ENCODE measurements around the gene TMUB1. TPM values are rescaled to one million over a fixed set of nuclear protein-coding genes. Genes with fewer than 3 reads are reported as not detected.

The TMUB1 gene
- total and polyA plus RNA-seq, 9 of the 15 experiments (the other 6 are each of a cell fraction or from before 2014, with no cell fraction given) = 0.14 to 241 (median 74.1) TPM

DNA sequence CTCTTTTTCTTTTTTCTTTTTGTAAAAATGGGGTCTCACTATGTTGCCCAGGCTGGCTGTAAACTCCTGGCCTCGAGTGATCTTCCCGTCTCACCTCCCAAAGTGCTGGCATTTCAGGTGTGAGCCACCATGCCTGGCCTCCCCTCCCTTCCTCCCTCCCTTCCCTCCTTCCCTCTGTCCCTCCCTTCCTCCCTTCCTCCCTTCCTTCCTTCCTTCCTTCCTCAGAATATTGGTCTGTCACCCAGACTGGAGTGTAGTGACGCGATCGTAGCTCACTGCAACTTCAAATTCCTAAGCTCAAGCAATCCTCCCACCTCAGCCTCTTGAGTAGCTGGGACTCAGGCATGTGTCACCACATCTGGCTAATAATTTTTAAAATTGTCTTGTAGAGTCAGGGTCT lies 11.4 kb upstream of the TMUB1 start (continued):
- 0 out of 2 replicates have a peak, but pooled peaks have one; percentile 18 for TF ChIP-seq MTA1 (IDR thresholded peaks at IDR 0.05; ENCODE audit: borderline replicate concordance)
- TF ChIP-seq, protein P1, sequence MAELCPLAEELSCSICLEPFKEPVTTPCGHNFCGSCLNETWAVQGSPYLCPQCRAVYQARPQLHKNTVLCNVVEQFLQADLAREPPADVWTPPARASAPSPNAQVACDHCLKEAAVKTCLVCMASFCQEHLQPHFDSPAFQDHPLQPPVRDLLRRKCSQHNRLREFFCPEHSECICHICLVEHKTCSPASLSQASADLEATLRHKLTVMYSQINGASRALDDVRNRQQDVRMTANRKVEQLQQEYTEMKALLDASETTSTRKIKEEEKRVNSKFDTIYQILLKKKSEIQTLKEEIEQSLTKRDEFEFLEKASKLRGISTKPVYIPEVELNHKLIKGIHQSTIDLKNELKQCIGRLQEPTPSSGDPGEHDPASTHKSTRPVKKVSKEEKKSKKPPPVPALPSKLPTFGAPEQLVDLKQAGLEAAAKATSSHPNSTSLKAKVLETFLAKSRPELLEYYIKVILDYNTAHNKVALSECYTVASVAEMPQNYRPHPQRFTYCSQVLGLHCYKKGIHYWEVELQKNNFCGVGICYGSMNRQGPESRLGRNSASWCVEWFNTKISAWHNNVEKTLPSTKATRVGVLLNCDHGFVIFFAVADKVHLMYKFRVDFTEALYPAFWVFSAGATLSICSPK (IDR thresholded peaks at IDR 0.05; ENCODE audit: borderline replicate concordance) = 0 out of 2 replicates have a peak, but pooled peaks have one; percentile 17
- TF ChIP-seq, protein P2, sequence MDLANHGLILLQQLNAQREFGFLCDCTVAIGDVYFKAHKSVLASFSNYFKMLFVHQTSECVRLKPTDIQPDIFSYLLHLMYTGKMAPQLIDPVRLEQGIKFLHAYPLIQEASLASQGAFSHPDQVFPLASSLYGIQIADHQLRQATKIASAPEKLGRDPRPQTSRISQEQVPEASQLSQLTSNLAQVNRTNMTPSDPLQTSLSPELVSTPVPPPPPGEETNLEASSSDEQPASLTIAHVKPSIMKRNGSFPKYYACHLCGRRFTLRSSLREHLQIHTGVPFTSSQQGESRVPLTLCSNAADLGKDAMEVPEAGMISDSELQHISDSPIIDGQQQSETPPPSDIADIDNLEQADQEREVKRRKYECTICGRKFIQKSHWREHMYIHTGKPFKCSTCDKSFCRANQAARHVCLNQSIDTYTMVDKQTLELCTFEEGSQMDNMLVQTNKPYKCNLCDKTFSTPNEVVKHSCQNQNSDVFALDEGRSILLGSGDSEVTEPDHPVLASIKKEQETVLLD (IDR thresholded peaks at IDR 0.05) = peak; percentile 50; the same call in 1 of the 2 replicates

DNA sequence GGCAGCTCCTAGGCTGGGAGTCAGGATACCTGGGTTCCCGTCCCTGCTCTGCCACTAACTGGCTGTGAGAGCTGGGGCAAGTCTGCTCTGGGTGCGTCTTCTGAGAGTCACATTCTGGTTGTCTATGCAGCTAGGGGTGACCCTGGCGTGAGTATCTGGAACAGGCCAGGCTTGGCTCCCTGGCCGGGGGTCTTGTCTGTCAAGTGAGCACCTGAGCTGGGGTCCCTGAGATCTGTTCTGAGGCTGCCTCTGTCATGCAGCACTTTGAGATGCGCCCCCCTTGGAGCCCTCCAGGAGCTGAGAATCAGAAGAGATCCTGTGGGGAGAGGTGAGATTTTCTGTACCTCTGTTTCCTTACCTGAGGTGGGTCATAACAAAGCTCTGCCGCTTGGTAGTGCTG lies 10.5 kb upstream of the TMUB1 start:
- no peak overlapping the region for H3K4me3 ChIP-seq
- H3K9me1 ChIP-seq (ENCODE audit: control insufficient read depth, insufficient read depth, low read length) = peaks cover 9% of the 10 kb centered on the region
- WGBS (ENCODE audit: insufficient coverage, low coverage, missing lambda C conversion rate) = 92% methylated on average over 6 of the region's 6 CpGs
- CTCF ChIA-PET (ENCODE audit: low intra/inter-chr PET ratio) = no interaction called here
- no peaks in the 10 kb centered on the region for H3K9me3 ChIP-seq (replicated peaks; ENCODE audit: control insufficient read depth, insufficient read depth, low read depth, low read length)
- no peak for TF ChIP-seq BCOR (IDR thresholded peaks at IDR 0.05)
- in situ Hi-C loops (cut with MboI) (no loop called here), intact Hi-C loops (cut with micrococcal nuclease) (loop anchor here (10.0 kb wide), 1 partner anchor 309 kb away; no protein-coding TSS in a partner anchor)
- no peaks in the 10 kb centered on the region for H3K27me3 ChIP-seq (ENCODE audit: control insufficient read depth in 2 of 2, insufficient read depth in 2 of 2, low read length in 2 of 2)
- peaks cover 9 to 34% of the 10 kb centered on the region in 2 experiments; a peak in 4 of 5 replicates for H3K4me1 ChIP-seq (replicated peaks in 1 of 2; ENCODE audit: control insufficient read depth in 2 of 2, insufficient read depth in 2 of 2, low read length in 2 of 2)
- peaks cover 47% of the 10 kb centered on the region for H4K20me1 ChIP-seq (replicated peaks; ENCODE audit: control insufficient read depth, insufficient read depth, low read length)
- BruUV-seq (replicated peaks) = no TSS peak
- peaks cover 85% of the 10 kb centered on the region; the same call in 2 of the 3 replicates for H3K36me3 ChIP-seq (ENCODE audit: control insufficient read depth, insufficient read depth, low read length)
- DNase-seq (ENCODE audit: extremely low read depth in 1 of 4, low spot score in 3 of 4) = no peak
- FAIRE-seq = no peak
- H3K27ac ChIP-seq (ENCODE audit: extremely low read depth, low read depth, low read length) = no peak overlapping the region
- no peak for ATAC-seq
- POLR2A ChIA-PET = interaction anchor here (0.9 to 4.4 kb wide), 6 partner anchors 10 to 144 kb away, joined by 3 to 31 read pairs (median 4); partner anchors contain the start of gene ASIC3
- H3K4me2 ChIP-seq (ENCODE audit: insufficient read depth, low read length) = no peak overlapping the region
- no peak overlapping the region for H2AFZ ChIP-seq (ENCODE audit: low read depth, low read length)
- peak overlapping the region in 1 of 2 experiments; percentile 56; a peak in 2 of 4 replicates for H3K9ac ChIP-seq (ENCODE audit: insufficient read depth in 1 of 2, low read depth in 2 of 2, low read length in 2 of 2)
- peaks cover 97% of the 10 kb centered on the region for H3K79me2 ChIP-seq (ENCODE audit: control insufficient read depth, insufficient read depth, low read length)

Measured in K562 (cell line).